NCI-H2196 (cell line): ENCODE measurements around the gene UBE3B.

Experiments used
- DNase-seq: peaks from one replicate; lab custom pipeline; 2025; ENCODE audit not compliant: unreplicated experiment; lab: John Stamatoyannopoulos, UW

The UBE3B gene

GRCh38 chr12:109493938-109494337 is 16.5 kb downstream of the UBE3B start:
- DNase-seq = no peak

- DNase-seq = no peak
Observed at GRCh38 chr12:109494348-109494881, 17.0 kb downstream of the UBE3B start.

- DNase-seq = no peak
Observed at GRCh38 chr12:109495012-109495411, 17.6 kb downstream of the UBE3B start.

GRCh38 chr12:109496306-109496705 is 18.9 kb downstream of the UBE3B start:
- no peak for DNase-seq

GRCh38 chr12:109497675-109498074 is 20.2 kb downstream of the UBE3B start:
- no peak for DNase-seq

GRCh38 chr12:109500406-109501185 is 23.2 kb downstream of the UBE3B start:
- no peak for DNase-seq

- DNase-seq = no peak
Observed at GRCh38 chr12:109501299-109501698, 23.9 kb downstream of the UBE3B start.

GRCh38 chr12:109502332-109502731 is 24.9 kb downstream of the UBE3B start:
- no peak for DNase-seq

- DNase-seq = no peak
Observed at GRCh38 chr12:109503611-109504010, 26.2 kb downstream of the UBE3B start.

- no peak for DNase-seq
Observed at GRCh38 chr12:109504068-109504467, 26.6 kb downstream of the UBE3B start.

- no peak for DNase-seq
Observed at GRCh38 chr12:109510196-109510595, 32.8 kb downstream of the UBE3B start.

GRCh38 chr12:109512608-109513007 is 35.2 kb downstream of the UBE3B start:
- no peak for DNase-seq

GRCh38 chr12:109513051-109513450 is 35.6 kb downstream of the UBE3B start:
- DNase-seq = no peak

GRCh38 chr12:109513977-109514376 is 36.5 kb downstream of the UBE3B start:
- DNase-seq = peak; percentile 33

GRCh38 chr12:109517619-109518018 is 40.2 kb downstream of the UBE3B start:
- DNase-seq = no peak

GRCh38 chr12:109518820-109519665 is 41.6 kb downstream of the UBE3B start:
- DNase-seq = peak; percentile 72

GRCh38 chr12:109519787-109520186 is 42.4 kb downstream of the UBE3B start:
- DNase-seq = no peak

GRCh38 chr12:109521831-109522230 is 44.4 kb downstream of the UBE3B start:
- no peak for DNase-seq

GRCh38 chr12:109523071-109523470 is 45.6 kb downstream of the UBE3B start:
- no peak for DNase-seq

GRCh38 chr12:109523504-109523903 is 46.1 kb downstream of the UBE3B start:
- no peak for DNase-seq

GRCh38 chr12:109524466-109525278 is 47.2 kb downstream of the UBE3B start:
- DNase-seq = no peak
